HEK293T (cell line): ENCODE results near the gene PLAC8.
"Not testable (repeated sequence)": the region's sequence is repeated elsewhere in the genome, so short reads cannot be mapped to it uniquely, and the experiment has no call there.

Source experiments
- BHLHE40 ChIP-seq: fragments of 450-650 bp; IDR thresholded peaks from 2 replicates; pipeline ENCODE4 v1.6.1; 2016; ENCODE audit warnings: mild to moderate bottlenecking, moderate library complexity, borderline replicate concordance
- FOXK2 ChIP-seq: fragments of 450-650 bp; IDR thresholded peaks from 2 replicates; pipeline ENCODE4 v1.6.1; 2016; ENCODE audit warnings: mild to moderate bottlenecking
- FOXM1 ChIP-seq: fragments of 450-650 bp; IDR thresholded peaks from 2 replicates; pipeline ENCODE4 v1.6.1; 2017; ENCODE audit warnings: mild to moderate bottlenecking, borderline replicate concordance
- HDGF ChIP-seq: fragments of 450-650 bp; IDR thresholded peaks from 2 replicates; pipeline ENCODE4 v1.6.1; 2017; ENCODE audit warnings: antibody characterized with exemption, borderline replicate concordance
- L3MBTL2 ChIP-seq: fragments of 450-650 bp; conservative IDR thresholded peaks from 2 replicates; pipeline ENCODE4 v1.6.1; 2016; ENCODE audit warnings: mild to moderate bottlenecking
- SP1 ChIP-seq: fragments of 450-650 bp; IDR thresholded peaks from 2 replicates; pipeline ENCODE4 v1.6.1; 2017
- SUZ12 ChIP-seq: fragments of 450-650 bp; IDR thresholded peaks from 2 replicates; pipeline ENCODE4 v1.6.1; 2016; ENCODE audit warnings: mild to moderate bottlenecking
- TARDBP ChIP-seq: fragments of 450-650 bp; IDR thresholded peaks from 2 replicates; pipeline ENCODE4 v1.6.1; 2016
- TF ChIP-seq, protein P1 (sequence below): fragments of 450-650 bp; IDR thresholded peaks from 2 replicates; pipeline ENCODE4 v1.6.1; 2016

DNA sequence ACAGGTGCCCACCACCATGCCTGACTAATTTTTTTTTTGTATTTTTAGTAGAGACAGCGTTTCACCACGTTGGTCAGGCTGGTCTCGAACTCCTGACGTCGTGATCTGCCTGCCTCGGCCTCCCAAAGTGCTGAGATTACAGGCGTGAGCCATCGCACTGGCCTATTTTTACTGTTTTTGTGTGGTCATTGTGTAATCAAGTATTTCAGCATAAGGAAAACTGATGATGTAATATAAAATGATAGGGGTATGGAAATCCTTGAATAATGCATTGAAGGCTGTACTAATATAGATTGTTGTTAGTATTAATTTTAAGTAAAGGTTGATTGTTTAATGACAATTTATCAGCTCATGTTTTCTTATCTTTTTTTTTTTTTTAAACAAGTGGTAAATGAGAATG is 65.7 kb downstream of the PLAC8 start:
- TF ChIP-seq FOXM1, HDGF, BHLHE40, FOXK2, L3MBTL2, TARDBP, SUZ12, SP1: not testable (repeated sequence)
- TF ChIP-seq, protein P1, sequence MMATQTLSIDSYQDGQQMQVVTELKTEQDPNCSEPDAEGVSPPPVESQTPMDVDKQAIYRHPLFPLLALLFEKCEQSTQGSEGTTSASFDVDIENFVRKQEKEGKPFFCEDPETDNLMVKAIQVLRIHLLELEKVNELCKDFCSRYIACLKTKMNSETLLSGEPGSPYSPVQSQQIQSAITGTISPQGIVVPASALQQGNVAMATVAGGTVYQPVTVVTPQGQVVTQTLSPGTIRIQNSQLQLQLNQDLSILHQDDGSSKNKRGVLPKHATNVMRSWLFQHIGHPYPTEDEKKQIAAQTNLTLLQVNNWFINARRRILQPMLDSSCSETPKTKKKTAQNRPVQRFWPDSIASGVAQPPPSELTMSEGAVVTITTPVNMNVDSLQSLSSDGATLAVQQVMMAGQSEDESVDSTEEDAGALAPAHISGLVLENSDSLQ: not testable (repeated sequence)
